Small intestine (tissue), 7 donors: ENCODE measurements around the gene HACD3. TPM values are rescaled to one million over a fixed set of nuclear protein-coding genes. Genes with fewer than 3 reads are reported as not detected.

Source experiments
- DNase-seq, 2 donors: peaks; one replicate each; pipeline versions ENCODE4 v3.0.0 to v3.0.0-alpha.2; 2013
- FAIRE-seq: peaks from 2 replicates; lab custom pipeline; 2012; peaks lifted over from hg19 to GRCh38; lab: Jason Lieb, UNC
- H3K27ac ChIP-seq, 3 donors: one replicate each; pipeline ENCODE4 v1.5.1; 2013; ENCODE audit warnings: low read length in 2 of 3, mild to moderate bottlenecking in 2 of 3, control low read depth in 1 of 3, inconsistent platforms in 1 of 3, low read depth in 1 of 3, moderate library complexity in 1 of 3
- H3K27me3 ChIP-seq, 3 donors: one replicate each; pipeline ENCODE4 v1.6.1; 2013; ENCODE audit warnings: low read length in 3 of 3, inconsistent platforms in 1 of 3; ENCODE audit not compliant: control insufficient read depth in 3 of 3, insufficient read depth in 3 of 3
- H3K36me3 ChIP-seq, 3 donors: one replicate each; pipeline ENCODE4 v1.6.1; 2013; ENCODE audit warnings: low read length in 3 of 3, inconsistent platforms in 1 of 3, low read depth in 1 of 3, mild to moderate bottlenecking in 1 of 3, moderate library complexity in 1 of 3; ENCODE audit not compliant: control insufficient read depth in 3 of 3, insufficient read depth in 2 of 3
- H3K4me1 ChIP-seq, 3 donors: one replicate each; pipeline ENCODE4 v1.6.1; 2013; ENCODE audit warnings: low read length in 2 of 3, inconsistent platforms in 1 of 3, low read depth in 1 of 3, mild to moderate bottlenecking in 1 of 3, moderate library complexity in 1 of 3; ENCODE audit not compliant: control insufficient read depth in 3 of 3, insufficient read depth in 2 of 3
- H3K4me3 ChIP-seq, 3 donors: one replicate each; pipeline ENCODE4 v1.5.1; 2013; ENCODE audit warnings: low read length in 3 of 3, control low read depth in 1 of 3, inconsistent platforms in 1 of 3, low read depth in 1 of 3, mild to moderate bottlenecking in 1 of 3, moderate library complexity in 1 of 3
- H3K9me3 ChIP-seq, 2 donors: one replicate each; pipeline ENCODE4 v1.6.1; 2013; ENCODE audit warnings: low read depth in 1 of 2, low read length in 1 of 2; ENCODE audit not compliant: control insufficient read depth in 2 of 2, insufficient read depth in 1 of 2
- WGBS, 3 donors: extraction: QIAGEN DNeasy Blood & Tissue Kit; methylation state at CpG; one replicate each; pipeline ENCODE4 v1.1.7; 2013; 5-methylcytosine and 5-hydroxymethylcytosine counted together
- polyA plus RNA-seq, 4 donors: library from polyadenylated mRNA; stranded (reverse) in 3 of 4; unstranded in 1 of 4; fragments of 200-250 nt in 3 of 4; fragments of 120-200 nt in 1 of 4; gene quantifications; one replicate each; pipeline versions ENCODE4 v1.2.1 to v1.2.3, GENCODE V29; 2013
- donor health status: healthy with polysubstance abuse.
- donor health status: control.
- donor health status: control.
- donor health status: Bipolar disorder and iron deficiency.
- donor health status: healthy.

HACD3 gene
- polyA plus RNA-seq, 4 donors = 5.1 to 89.3 (median 26.0) TPM

GRCh38 chr15:65516997-65517865, 13.0 kb upstream of the HACD3 start, which contains the start of gene DPP8:
DPP8 (minus strand) TSS chr15:65517689; CDS start chr15:65512553, 5,136 bp downstream.
- peak; percentile 93 to 97 for DNase-seq

GRCh38 chr15:65517866-65518207, 12.4 kb upstream of the HACD3 start:
- Histone ChIP-seq H3K4me1 (peaks cover 2 to 12% (median 8%) of the 10 kb centered on the region in 3 donors), H3K27ac (peak overlapping the region in 1 of 3 donors; percentile 16), H3K27me3 (no peaks in the 10 kb centered on the region), H3K4me3 (peak overlapping the region in 2 of 3 donors; percentile 80 to 91), H3K9me3 (no peaks in the 10 kb centered on the region), H3K36me3 (no peaks in the 10 kb centered on the region)
- FAIRE-seq (no peak), DNase-seq (no peak)
- 30 to 41% (median 34%) methylated on average over 8 of the region's 8 CpGs for WGBS, 3 donors

More at GRCh38 chr15:65516997-65517865, 13.0 kb upstream of the HACD3 start, which contains the start of gene DPP8:
- Histone ChIP-seq H3K9me3 (no peaks in the 10 kb centered on the region), H3K4me1 (peaks cover 2 to 12% (median 8%) of the 10 kb centered on the region in 3 donors), H3K36me3 (peaks cover 0 to 2% (median 0%) of the 10 kb centered on the region in 3 donors), H3K27ac (peak within 1 kb of the TSS; percentile 79 to 95 (median 89)), H3K4me3 (peak within 1 kb of the TSS; percentile 80 to 92 (median 91)), H3K27me3 (no peaks in the 10 kb centered on the region)
- FAIRE-seq = no peak
- WGBS, 3 donors = 0 to 1% (median 0%) methylated on average over 53 to 75 of the region's 75 CpGs

- H3K4me1 ChIP-seq = peaks cover 2 to 12% (median 8%) of the 10 kb centered on the region in 3 donors
- no peaks in the 10 kb centered on the region for H3K9me3 ChIP-seq
- H3K36me3 ChIP-seq = no peaks in the 10 kb centered on the region
- H3K27me3 ChIP-seq = no peaks in the 10 kb centered on the region
- DNase-seq (no peak), FAIRE-seq (no peak)
- H3K27ac ChIP-seq = no peak overlapping the region
- no peak overlapping the region for H3K4me3 ChIP-seq
- WGBS, 3 donors = 72 to 84% (median 83%) methylated on average over 4 of the region's 4 CpGs
Measured at GRCh38 chr15:65518633-65519285, 11.5 kb upstream of the HACD3 start.

- Histone ChIP-seq H3K9me3 (no peaks in the 10 kb centered on the region), H3K36me3 (no peaks in the 10 kb centered on the region), H3K27me3 (no peaks in the 10 kb centered on the region), H3K4me1 (peaks cover 0 to 4% (median 3%) of the 10 kb centered on the region in 3 donors), H3K27ac (no peak overlapping the region), H3K4me3 (no peak overlapping the region)
- FAIRE-seq (no peak), DNase-seq (no peak)
- WGBS, 3 donors = 88 to 92% (median 91%) methylated on average over 7 of the region's 7 CpGs
Measured at GRCh38 chr15:65521350-65521749, 8.9 kb upstream of the HACD3 start.

GRCh38 chr15:65524226-65524625, 6.0 kb upstream of the HACD3 start:
- FAIRE-seq = no peak
- Histone ChIP-seq H3K36me3 (no peaks in the 10 kb centered on the region), H3K4me3 (no peak overlapping the region), H3K4me1 (no peaks in the 10 kb centered on the region), H3K27me3 (no peaks in the 10 kb centered on the region), H3K9me3 (no peaks in the 10 kb centered on the region), H3K27ac (no peak overlapping the region)
- DNase-seq = no peak
- 78 to 84% (median 81%) methylated on average over 10 of the region's 10 CpGs for WGBS, 3 donors

- FAIRE-seq = no peak
- no peak overlapping the region for H3K27ac ChIP-seq
- no peaks in the 10 kb centered on the region for H3K4me1 ChIP-seq
- no peak overlapping the region for H3K4me3 ChIP-seq
- 73 to 100% (median 78%) methylated on average over 1 of the region's 1 CpG for WGBS, 3 donors
- no peaks in the 10 kb centered on the region for H3K36me3 ChIP-seq
- H3K9me3 ChIP-seq = no peaks in the 10 kb centered on the region
- no peaks in the 10 kb centered on the region for H3K27me3 ChIP-seq
- DNase-seq = no peak
Measured at GRCh38 chr15:65525622-65526021, 4.6 kb upstream of the HACD3 start.

GRCh38 chr15:65528461-65529060, 1.7 kb upstream of the HACD3 start:
- Histone ChIP-seq H3K36me3 (no peaks in the 10 kb centered on the region), H3K27ac (no peak overlapping the region), H3K27me3 (no peaks in the 10 kb centered on the region), H3K4me3 (no peak overlapping the region), H3K4me1 (peaks cover 0 to 16% (median 8%) of the 10 kb centered on the region in 3 donors), H3K9me3 (no peaks in the 10 kb centered on the region)
- FAIRE-seq = no peak
- 93 to 96% (median 94%) methylated on average over 20 of the region's 20 CpGs for WGBS, 3 donors
- no peak for DNase-seq

GRCh38 chr15:65529762-65530317, 423 bp upstream of the HACD3 start:
- no peak for FAIRE-seq
- peak overlapping the region in 1 of 3 donors; percentile 70 for H3K27ac ChIP-seq

More at GRCh38 chr15:65529762-65530317, 423 bp upstream of the HACD3 start:
- Histone ChIP-seq H3K36me3 (no peaks in the 10 kb centered on the region), H3K27me3 (no peaks in the 10 kb centered on the region), H3K4me3 (peak overlapping the region in 2 of 3 donors; percentile 65 to 79), H3K4me1 (peaks cover 0 to 21% (median 8%) of the 10 kb centered on the region in 3 donors), H3K9me3 (no peaks in the 10 kb centered on the region)
- no peak for DNase-seq
- 52% methylated on average over 13 of the region's 13 CpGs for WGBS, 3 donors
